GM10248 (cell line): ENCODE results near the gene INO80B.
"Not testable (repeated sequence)": the region's sequence is repeated elsewhere in the genome, so short reads cannot be mapped to it uniquely, and the experiment has no call there.

Experiments
- CTCF ChIA-PET: fragments of 300-600 bp; sonication (Branson Sonifier 250); formaldehyde crosslinking; extraction: SDS; loops from one replicate; lab custom pipeline; 2021; ENCODE audit warnings: antibody characterized with exemption; lab: Yijun Ruan, JAX
- POLR2A ChIA-PET: fragments of 350-650 bp; sonication (Branson Sonifier 250); formaldehyde crosslinking; extraction: SDS; loops from one replicate; lab custom pipeline; 2020; ENCODE audit warnings: antibody characterized with exemption; lab: Yijun Ruan, JAX
- DNase-seq: peaks from one replicate; pipeline ENCODE4 v3.0.0; 2012; ENCODE audit errors: extremely low spot score
- CTCF ChIP-seq: IDR thresholded peaks from 2 replicates; pipeline ENCODE4 v1.5.1; 2012; ENCODE audit warnings: mild to moderate bottlenecking, low read depth; ENCODE audit errors: extremely low read depth, missing control alignments, control extremely low read depth

Gene INO80B

GRCh38 chr2:74464406-74464805 is 9.5 kb downstream of the INO80B start:
- POLR2A ChIA-PET, result no interaction called here
- DNase-seq, result no peak
- no peak for TF ChIP-seq CTCF
- CTCF ChIA-PET, result interaction anchor here (1.0 to 2.2 kb wide), 5 partner anchors 10 to 18 kb away, joined by 3 to 12 read pairs (median 3); partner anchors contain the start of genes CCDC142, INO80B and TTC31

- CTCF ChIA-PET, DNase-seq: not testable (repeated sequence)
- POLR2A ChIA-PET, result interaction anchor here (2.3 kb wide), 1 partner anchor 12 kb away, joined by 8 read pairs; the partner anchor contains the start of gene WBP1
Measured at GRCh38 chr2:74470742-74471141, 15.9 kb downstream of the INO80B start.

- no peak for TF ChIP-seq CTCF
- CTCF ChIA-PET, result interaction anchor here (1.8 to 3.5 kb wide), 3 partner anchors 11 to 115 kb away, joined by 4 to 27 read pairs (median 24); partner anchors contain the start of genes CCDC142 and TTC31
- POLR2A ChIA-PET, result interaction anchor here (0.6 to 2.3 kb wide), 3 partner anchors 11 to 178 kb away, joined by 4 to 8 read pairs (median 6); partner anchors contain the start of genes CCDC142, TTC31 and WBP1
- DNase-seq, result no peak
Measured at GRCh38 chr2:74471332-74472065, 16.6 kb downstream of the INO80B start.

GRCh38 chr2:74472086-74472944 is 17.4 kb downstream of the INO80B start, which contains the start of gene MRPL53:
Gene MRPL53 (minus strand): TSS chr2:74472680. CDS start chr2:74472660, 20 bp downstream.
- CTCF ChIA-PET, result interaction anchor here (1.0 to 4.1 kb wide), 6 partner anchors 10 to 114 kb away, joined by 3 to 27 read pairs (median 14); partner anchors contain the start of genes CCDC142, INO80B, TTC31 and WBP1
- no peak for TF ChIP-seq CTCF
- POLR2A ChIA-PET, result interaction anchor here (0.8 to 2.3 kb wide), 3 partner anchors 10 to 66 kb away, joined by 3 to 8 read pairs (median 4); partner anchors contain the start of genes CCDC142, TTC31 and WBP1
- DNase-seq, result peak; percentile 88

- POLR2A ChIA-PET, result interaction anchor here (0.8 to 2.3 kb wide), 2 partner anchors 15 to 66 kb away, joined by 3 to 8 read pairs; partner anchors contain the start of gene WBP1
- TF ChIP-seq CTCF, result no peak
- no peak for DNase-seq
- CTCF ChIA-PET, result interaction anchor here (1.0 to 4.1 kb wide), 6 partner anchors 9 to 114 kb away, joined by 3 to 27 read pairs (median 14); partner anchors contain the start of genes CCDC142, INO80B, TTC31 and WBP1
Measured at GRCh38 chr2:74472945-74473258, 18.0 kb downstream of the INO80B start.

GRCh38 chr2:74474481-74474880 is 19.6 kb downstream of the INO80B start:
- POLR2A ChIA-PET, result interaction anchor here (0.7 to 0.8 kb wide), 2 partner anchors 16 to 19 kb away, joined by 3 to 4 read pairs; partner anchors contain the start of gene WBP1
- CTCF ChIA-PET, result interaction anchor here (1.1 to 4.1 kb wide), 15 partner anchors 9 to 652 kb away, joined by 3 to 27 read pairs (median 5); partner anchors contain the start of genes CCDC142, INO80B, MOGS and TTC31

More at GRCh38 chr2:74474481-74474880, 19.6 kb downstream of the INO80B start:
- DNase-seq, result no peak
- TF ChIP-seq CTCF, result no peak
